ENCODE measurements around the gene PRRC2A.

Gene PRRC2A

DNA sequence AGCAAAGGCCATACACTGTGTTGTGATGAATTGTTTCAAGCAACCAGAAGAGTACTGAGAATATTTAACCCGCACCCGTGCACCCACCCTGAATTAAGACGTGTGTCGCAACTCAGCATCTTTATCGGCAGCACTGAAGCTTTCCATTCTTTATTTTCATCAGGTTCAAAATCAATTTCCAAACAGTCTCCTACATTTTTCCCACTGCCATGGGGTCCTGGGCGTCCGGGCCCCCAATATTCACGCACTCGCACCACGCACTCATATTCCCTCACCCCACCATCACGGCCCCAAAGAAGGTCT, 40.1 kb upstream of the PRRC2A start:
- peak overlapping the region; percentile 84 for H3K4me3 ChIP-seq (ENCODE audit: low read depth, low read length)
- no peak for DNase-seq (ENCODE audit: low read depth)

DNA sequence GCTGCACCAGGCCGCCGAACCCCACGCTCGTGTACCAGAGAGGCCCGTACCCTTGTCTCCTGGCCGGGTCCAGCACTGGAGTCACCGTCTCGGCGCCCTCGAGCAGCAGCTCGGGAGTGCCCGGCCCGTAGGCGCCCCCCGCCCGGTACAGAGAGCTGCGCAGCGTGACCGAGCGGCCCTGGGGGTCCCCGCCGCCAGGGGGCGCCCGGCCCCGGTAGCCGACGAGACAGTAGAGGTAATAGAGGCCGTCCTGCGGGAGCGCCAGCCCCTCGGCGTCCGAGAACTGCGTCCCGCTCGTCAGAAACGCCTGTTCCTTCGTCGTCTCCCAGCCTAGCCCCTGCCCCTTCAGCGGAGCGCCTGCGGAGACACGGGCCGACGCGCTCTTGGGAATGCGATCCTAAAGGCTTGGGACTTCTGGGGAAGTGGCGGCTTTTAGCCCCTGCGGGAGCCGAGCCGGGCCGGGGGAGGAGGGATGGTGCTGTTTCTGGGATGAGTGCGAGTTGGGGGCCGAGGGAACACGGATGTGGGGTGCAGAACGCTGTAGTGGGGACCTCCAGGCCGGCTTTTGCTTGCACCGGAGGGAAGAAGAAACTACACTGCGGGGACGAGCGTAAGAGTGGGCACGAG, 39.6 kb upstream of the PRRC2A start:
- H3K4me3 ChIP-seq (ENCODE audit: low read depth, low read length): peak overlapping the region; percentile 84
- TF ChIP-seq, protein P1, sequence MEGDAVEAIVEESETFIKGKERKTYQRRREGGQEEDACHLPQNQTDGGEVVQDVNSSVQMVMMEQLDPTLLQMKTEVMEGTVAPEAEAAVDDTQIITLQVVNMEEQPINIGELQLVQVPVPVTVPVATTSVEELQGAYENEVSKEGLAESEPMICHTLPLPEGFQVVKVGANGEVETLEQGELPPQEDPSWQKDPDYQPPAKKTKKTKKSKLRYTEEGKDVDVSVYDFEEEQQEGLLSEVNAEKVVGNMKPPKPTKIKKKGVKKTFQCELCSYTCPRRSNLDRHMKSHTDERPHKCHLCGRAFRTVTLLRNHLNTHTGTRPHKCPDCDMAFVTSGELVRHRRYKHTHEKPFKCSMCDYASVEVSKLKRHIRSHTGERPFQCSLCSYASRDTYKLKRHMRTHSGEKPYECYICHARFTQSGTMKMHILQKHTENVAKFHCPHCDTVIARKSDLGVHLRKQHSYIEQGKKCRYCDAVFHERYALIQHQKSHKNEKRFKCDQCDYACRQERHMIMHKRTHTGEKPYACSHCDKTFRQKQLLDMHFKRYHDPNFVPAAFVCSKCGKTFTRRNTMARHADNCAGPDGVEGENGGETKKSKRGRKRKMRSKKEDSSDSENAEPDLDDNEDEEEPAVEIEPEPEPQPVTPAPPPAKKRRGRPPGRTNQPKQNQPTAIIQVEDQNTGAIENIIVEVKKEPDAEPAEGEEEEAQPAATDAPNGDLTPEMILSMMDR (IDR thresholded peaks at IDR 0.05; ENCODE audit: insufficient read depth, low read depth, low read length, missing control alignments): peak; percentile 94
- peak; percentile 88 for DNase-seq (ENCODE audit: low read depth)

More for the DNA sequence above, 40.1 kb upstream of the PRRC2A start:
- TF ChIP-seq, protein P1 (IDR thresholded peaks at IDR 0.05; ENCODE audit: insufficient read depth, low read depth, low read length, missing control alignments): no peak

GRCh38 chr6:31581434-31582229, 38.9 kb upstream of the PRRC2A start:
- H3K4me3 ChIP-seq (ENCODE audit: low read depth, low read length): peak overlapping the region; percentile 84
- TF ChIP-seq, protein P1 (IDR thresholded peaks at IDR 0.05; ENCODE audit: insufficient read depth, low read depth, low read length, missing control alignments): no peak
- DNase-seq (ENCODE audit: low read depth): no peak

DNA sequence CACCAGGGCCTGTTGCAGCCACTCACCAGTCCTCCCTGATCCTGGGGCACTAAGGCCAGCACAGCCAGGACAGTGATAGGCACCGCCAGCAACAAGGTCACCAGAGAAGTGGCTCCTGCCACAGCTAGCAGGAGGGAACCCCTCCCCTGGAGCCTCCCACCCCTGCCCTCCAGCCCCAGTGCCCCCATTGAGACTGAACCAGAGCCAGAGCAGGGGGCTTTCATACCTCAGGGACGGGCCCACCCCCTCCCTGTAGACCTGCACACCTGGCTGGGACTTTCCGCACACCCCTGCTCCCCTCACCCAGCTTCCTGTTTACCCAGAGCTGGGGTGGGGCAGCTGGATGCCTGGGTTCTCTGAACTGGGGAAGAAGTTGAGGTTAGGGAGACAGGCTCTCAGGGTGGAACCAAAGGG, 38.3 kb upstream of the PRRC2A start, which contains the start of gene LTB:
Gene LTB (minus strand): TSS at position 195 of the 414 bp plus-strand sequence. CDS start 7 bp downstream, at position 188.
- TF ChIP-seq, protein P1 (IDR thresholded peaks at IDR 0.05; ENCODE audit: insufficient read depth, low read depth, low read length, missing control alignments): no peak
- H3K4me3 ChIP-seq (ENCODE audit: low read depth, low read length): peak within 1 kb of the TSS; percentile 84

DNA sequence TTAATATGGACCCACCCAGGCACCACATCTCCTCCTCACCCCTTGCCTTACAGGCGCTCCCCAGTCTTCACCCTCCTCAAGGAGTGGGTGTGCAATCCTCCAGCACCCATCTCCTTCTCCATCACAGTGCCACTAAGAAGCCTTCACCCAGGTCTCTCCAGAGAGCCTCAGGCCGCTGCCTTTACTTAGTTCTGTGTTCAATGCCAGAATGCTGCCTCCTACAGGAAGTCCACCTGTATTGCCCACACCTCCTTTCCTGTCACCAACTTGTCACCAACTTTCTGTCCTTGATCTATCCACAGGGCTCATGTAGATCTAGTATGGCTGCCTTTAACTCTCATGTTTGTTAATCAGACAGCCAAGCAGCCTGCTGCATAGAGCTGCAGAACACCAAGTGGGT, 35.0 kb upstream of the PRRC2A start:
- DNase-seq (ENCODE audit: low read depth): peak; percentile 83
- TF ChIP-seq, protein P1 (IDR thresholded peaks at IDR 0.05; ENCODE audit: insufficient read depth, low read depth, low read length, missing control alignments): peak; percentile 62
- H3K4me3 ChIP-seq (ENCODE audit: low read depth, low read length): no peak overlapping the region

More for the DNA sequence above, 38.3 kb upstream of the PRRC2A start, which contains the start of gene LTB:
- DNase-seq (ENCODE audit: low read depth): peak; percentile 55

DNA sequence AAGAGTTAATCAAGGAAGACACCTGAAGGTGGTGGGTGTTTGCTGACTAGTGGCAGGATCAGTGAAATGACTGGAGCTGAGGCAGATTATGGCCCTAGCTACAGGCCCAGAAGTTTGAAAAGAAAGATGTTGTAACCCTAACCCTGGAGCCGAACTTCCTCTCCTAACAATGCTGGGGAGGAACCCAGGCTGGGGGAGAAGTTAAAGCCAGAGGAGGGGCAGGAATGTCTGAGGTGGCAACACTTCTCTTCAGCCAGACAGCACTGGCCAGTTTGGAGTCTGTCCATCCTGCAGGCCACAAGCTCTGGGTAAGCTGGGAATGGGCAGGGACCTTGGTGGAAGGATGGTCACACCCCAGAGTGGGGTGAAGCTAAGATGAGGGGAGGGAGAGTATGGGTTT, 34.5 kb upstream of the PRRC2A start, which contains the start of gene LST1:
Gene LST1 (plus strand): TSS at position 270 of the 400 bp plus-strand sequence. CDS start 1,023 bp downstream, outside the sequence.
- H3K4me3 ChIP-seq (ENCODE audit: low read depth, low read length): peak within 1 kb of the TSS; percentile 52
- TF ChIP-seq, protein P1 (IDR thresholded peaks at IDR 0.05; ENCODE audit: insufficient read depth, low read depth, low read length, missing control alignments): no peak

More for the DNA sequence above, 34.5 kb upstream of the PRRC2A start, which contains the start of gene LST1:
- DNase-seq (ENCODE audit: low read depth): no peak

All from GM12865 (cell line).